ENCODE data around the gene ZC3H4. TPM values are rescaled to one million over a fixed set of nuclear protein-coding genes. Genes with fewer than 3 reads are reported as not detected.

ZC3H4 gene
- total RNA-seq, 4 donors from 2014 or later, result 26.2 to 34.7 (median 30.2) TPM

- H3K27ac ChIP-seq (replicated peaks in 1 of 4), result peak overlapping the region in 1 of 4 donors; percentile 48
- peaks cover 10 to 23% (median 17%) of the 10 kb centered on the region in 4 donors for H3K36me3 ChIP-seq
- H3K9me3 ChIP-seq, result no peaks in the 10 kb centered on the region
- WGBS, result 93% methylated on average over 8 of the region's 9 CpGs
- DNase-seq (ENCODE audit: extremely low spot score), result no peak
- no peaks in the 10 kb centered on the region for H3K27me3 ChIP-seq
- no peak for TF ChIP-seq EP300 (IDR thresholded peaks at IDR 0.05)
- TF ChIP-seq CTCF (IDR thresholded peaks at IDR 0.05), result no peak
- TF ChIP-seq POLR2AphosphoS5 (IDR thresholded peaks at IDR 0.05), result no peak
- TF ChIP-seq POLR2A (IDR thresholded peaks at IDR 0.05; ENCODE audit: low read depth), result no peak
- peaks cover 42 to 76% (median 68%) of the 10 kb centered on the region in 4 donors for H3K4me1 ChIP-seq
- no peak overlapping the region for H3K4me3 ChIP-seq
- intact Hi-C loops (cut with DNase I), result no loop called here
Measured at GRCh38 chr19:47096721-47097120, 16.9 kb downstream of the ZC3H4 start.

GRCh38 chr19:47096100-47096704 is 17.4 kb downstream of the ZC3H4 start:
- peaks cover 41 to 73% (median 63%) of the 10 kb centered on the region in 4 donors for H3K4me1 ChIP-seq

GRCh38 chr19:47095476-47096099 is 18.0 kb downstream of the ZC3H4 start:
- Histone ChIP-seq H3K27ac (replicated peaks in 1 of 4) (peak overlapping the region in 3 of 4 donors; percentile 18 to 48 (median 23)), H3K27me3 (no peaks in the 10 kb centered on the region), H3K36me3 (peaks cover 13 to 33% (median 27%) of the 10 kb centered on the region in 4 donors), H3K9me3 (no peaks in the 10 kb centered on the region), H3K4me3 (no peak overlapping the region), H3K4me1 (peaks cover 41 to 73% (median 61%) of the 10 kb centered on the region in 4 donors)
- 68% methylated on average over 4 of the region's 9 CpGs for WGBS
- intact Hi-C loops (cut with DNase I), result no loop called here
- TF ChIP-seq POLR2A (IDR thresholded peaks at IDR 0.05; ENCODE audit: low read depth) (no peak), EP300 (IDR thresholded peaks at IDR 0.05) (no peak), POLR2AphosphoS5 (IDR thresholded peaks at IDR 0.05) (no peak), CTCF (IDR thresholded peaks at IDR 0.05) (no peak)
- no peak for DNase-seq (ENCODE audit: extremely low spot score)

More at GRCh38 chr19:47096100-47096704, 17.4 kb downstream of the ZC3H4 start:
- no peak for TF ChIP-seq POLR2AphosphoS5 (IDR thresholded peaks at IDR 0.05)
- TF ChIP-seq POLR2A (IDR thresholded peaks at IDR 0.05; ENCODE audit: low read depth), result no peak
- TF ChIP-seq EP300 (IDR thresholded peaks at IDR 0.05), result no peak
- no peak for TF ChIP-seq CTCF (IDR thresholded peaks at IDR 0.05)
- no peak for DNase-seq (ENCODE audit: extremely low spot score)
- WGBS, result 89% methylated on average over 7 of the region's 12 CpGs
- no peaks in the 10 kb centered on the region for H3K27me3 ChIP-seq
- no peaks in the 10 kb centered on the region for H3K9me3 ChIP-seq
- peak overlapping the region in 2 of 4 donors; percentile 18 to 48 for H3K27ac ChIP-seq (replicated peaks in 1 of 4)
- peaks cover 10 to 28% (median 21%) of the 10 kb centered on the region in 4 donors for H3K36me3 ChIP-seq
- intact Hi-C loops (cut with DNase I), result no loop called here
- no peak overlapping the region for H3K4me3 ChIP-seq

GRCh38 chr19:47094557-47095475 is 18.8 kb downstream of the ZC3H4 start:
- WGBS, result 82% methylated on average over 9 of the region's 15 CpGs
- DNase-seq (ENCODE audit: extremely low spot score), result no peak

More at GRCh38 chr19:47094557-47095475, 18.8 kb downstream of the ZC3H4 start:
- intact Hi-C loops (cut with DNase I), result no loop called here
- Histone ChIP-seq H3K36me3 (peaks cover 21 to 41% (median 35%) of the 10 kb centered on the region in 4 donors), H3K4me3 (no peak overlapping the region), H3K27me3 (no peaks in the 10 kb centered on the region), H3K27ac (replicated peaks in 1 of 4) (peak overlapping the region in 3 of 4 donors; percentile 1 to 48 (median 23)), H3K9me3 (no peaks in the 10 kb centered on the region), H3K4me1 (peaks cover 41 to 73% (median 61%) of the 10 kb centered on the region in 4 donors)
- TF ChIP-seq POLR2A (IDR thresholded peaks at IDR 0.05; ENCODE audit: low read depth) (no peak), POLR2AphosphoS5 (IDR thresholded peaks at IDR 0.05) (no peak), CTCF (IDR thresholded peaks at IDR 0.05) (no peak), EP300 (IDR thresholded peaks at IDR 0.05) (no peak)
